GM21390 (cell line): ENCODE data around the gene TRAPPC3L.

Source experiments
- ATAC-seq: cut with Tn5 transposase; IDR thresholded peaks from one replicate; pipeline ENCODE4 v1.9.1; 2021; ENCODE audit not compliant: unreplicated experiment

Gene TRAPPC3L

GRCh38 chr6:116468293-116468692, 77.2 kb downstream of the TRAPPC3L start:
- no peak for ATAC-seq

- ATAC-seq: no peak
Observed at GRCh38 chr6:116467514-116467913, 78.0 kb downstream of the TRAPPC3L start.

GRCh38 chr6:116467096-116467495, 78.4 kb downstream of the TRAPPC3L start:
- ATAC-seq: no peak

- ATAC-seq: no peak
Observed at GRCh38 chr6:116465246-116465645, 80.2 kb downstream of the TRAPPC3L start.

- no peak for ATAC-seq
Observed at GRCh38 chr6:116463301-116463700, 82.2 kb downstream of the TRAPPC3L start.

GRCh38 chr6:116461932-116462885, 83.3 kb downstream of the TRAPPC3L start:
- ATAC-seq: peak; percentile 84

- no peak for ATAC-seq
Observed at GRCh38 chr6:116461331-116461931, 84.1 kb downstream of the TRAPPC3L start, which contains the start of gene CALHM6. CALHM6 (plus strand) TSS chr6:116461375; CDS start chr6:116461930, 555 bp downstream.

- no peak for ATAC-seq
Observed at GRCh38 chr6:116459927-116460326, 85.6 kb downstream of the TRAPPC3L start.

- no peak for ATAC-seq
Observed at GRCh38 chr6:116458264-116458663, 87.2 kb downstream of the TRAPPC3L start.

- ATAC-seq: no peak
Observed at GRCh38 chr6:116456927-116457326, 88.6 kb downstream of the TRAPPC3L start.

- ATAC-seq: no peak
Observed at GRCh38 chr6:116456106-116456505, 89.4 kb downstream of the TRAPPC3L start.

- ATAC-seq: no peak
Observed at GRCh38 chr6:116452531-116452930, 93.0 kb downstream of the TRAPPC3L start.

GRCh38 chr6:116451916-116452315, 93.6 kb downstream of the TRAPPC3L start:
- ATAC-seq: no peak

- ATAC-seq: peak; percentile 89
Observed at GRCh38 chr6:116450769-116451740, 94.4 kb downstream of the TRAPPC3L start.

- ATAC-seq: no peak
Observed at GRCh38 chr6:116450185-116450710, 95.2 kb downstream of the TRAPPC3L start.

- no peak for ATAC-seq
Observed at GRCh38 chr6:116449565-116449964, 95.9 kb downstream of the TRAPPC3L start.

- ATAC-seq: no peak
Observed at GRCh38 chr6:116447496-116448011, 97.9 kb downstream of the TRAPPC3L start.

- ATAC-seq: no peak
Observed at GRCh38 chr6:116447052-116447451, 98.4 kb downstream of the TRAPPC3L start.

- ATAC-seq: no peak
Observed at GRCh38 chr6:116446399-116446798, 99.1 kb downstream of the TRAPPC3L start.

GRCh38 chr6:116445102-116445501, 100.4 kb downstream of the TRAPPC3L start:
- ATAC-seq: no peak
